Rectal smooth muscle tissue (tissue), 1 donor: ENCODE measurements around the gene DLGAP1.

Source experiments
- H3K27ac ChIP-seq: one replicate; pipeline ENCODE4 v1.7.0; 2013; ENCODE audit warnings: low read depth, low read length, inconsistent platforms
- H3K27me3 ChIP-seq: one replicate; pipeline ENCODE4 v1.7.0; 2013; ENCODE audit warnings: low read length; ENCODE audit not compliant: control insufficient read depth, insufficient read depth
- H3K36me3 ChIP-seq: one replicate; pipeline ENCODE4 v1.7.0; 2013; ENCODE audit warnings: low read length; ENCODE audit not compliant: control insufficient read depth, insufficient read depth
- H3K4me1 ChIP-seq: one replicate; pipeline ENCODE4 v1.7.0; 2013; ENCODE audit warnings: low read length; ENCODE audit not compliant: control insufficient read depth, insufficient read depth
- H3K4me3 ChIP-seq: one replicate; pipeline ENCODE4 v1.7.0; 2013; ENCODE audit warnings: low read length
- H3K9ac ChIP-seq: one replicate; pipeline ENCODE4 v1.7.0; 2013; ENCODE audit warnings: low read length

DLGAP1 gene

DNA sequence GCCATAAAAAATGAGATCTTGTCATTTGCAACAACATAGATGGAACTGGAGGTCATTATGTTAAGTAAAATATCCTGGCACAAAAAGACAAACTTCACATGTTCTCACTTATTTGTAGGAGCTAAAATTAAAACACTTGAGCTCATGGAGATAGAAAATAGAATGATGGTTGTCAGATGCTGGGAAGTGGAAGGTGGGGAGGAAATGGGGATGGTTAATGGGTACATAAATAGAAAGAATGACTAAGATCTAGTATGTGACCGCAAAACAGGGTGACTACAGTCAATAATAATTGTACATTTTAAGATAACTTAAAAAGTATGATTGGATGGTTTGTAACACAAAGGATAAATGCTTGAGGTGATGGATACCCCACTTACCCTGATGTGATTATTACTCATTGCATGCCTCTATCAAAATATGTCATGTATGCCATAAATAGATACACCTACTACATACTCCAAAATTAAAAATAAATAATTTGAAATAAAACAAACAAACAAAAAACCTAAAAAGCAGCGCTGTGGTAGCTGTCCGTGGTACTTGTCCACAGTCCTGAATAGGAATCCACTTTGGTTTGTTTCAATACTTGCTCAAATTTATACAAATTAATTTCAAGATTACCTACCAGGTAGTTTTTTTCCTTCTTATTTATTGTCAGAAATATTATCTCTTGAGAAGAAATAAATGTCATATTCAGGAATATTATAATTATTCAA lies 224.5 kb downstream of the DLGAP1 start:
- H3K36me3 ChIP-seq = no peaks in the 10 kb centered on the region
- H3K4me1 ChIP-seq = no peaks in the 10 kb centered on the region
- no peak overlapping the region for H3K9ac ChIP-seq
- no peaks in the 10 kb centered on the region for H3K27me3 ChIP-seq
- no peak overlapping the region for H3K4me3 ChIP-seq
- H3K27ac ChIP-seq = no peak overlapping the region

DNA sequence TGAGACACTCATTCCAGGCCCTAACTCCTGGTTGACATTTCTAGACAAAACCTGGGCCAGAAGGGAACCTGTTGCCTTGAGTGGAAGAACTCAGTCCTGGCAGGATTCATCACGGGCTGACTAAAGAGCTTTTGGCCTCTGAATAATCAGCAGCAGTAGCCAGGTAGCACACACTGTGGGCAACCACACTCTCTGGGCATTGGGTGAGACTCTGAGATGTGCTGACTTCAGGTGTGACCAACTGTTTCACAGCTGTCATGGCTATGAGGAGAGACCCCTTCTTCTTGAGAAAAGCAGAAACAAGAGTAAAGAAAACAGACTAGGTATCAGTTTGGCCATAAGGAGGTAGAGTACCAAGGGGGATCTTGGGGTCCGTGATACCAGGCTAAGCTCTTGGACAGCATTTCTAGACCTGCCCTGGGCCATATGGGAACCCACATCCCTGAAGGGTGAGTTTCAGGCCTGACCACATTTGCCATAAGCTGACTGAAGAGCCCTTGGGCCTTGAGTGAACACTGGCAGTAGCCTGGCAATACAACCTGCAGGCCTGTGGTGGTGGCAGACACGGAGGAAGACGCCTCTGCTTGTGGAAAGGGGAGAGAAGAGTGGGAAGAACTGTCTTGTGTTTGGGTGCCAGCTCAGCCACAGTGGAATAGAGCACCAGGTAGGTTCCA lies 230.9 kb downstream of the DLGAP1 start:
- no peak overlapping the region for H3K9ac ChIP-seq
- H3K4me1 ChIP-seq = no peaks in the 10 kb centered on the region
- no peak overlapping the region for H3K4me3 ChIP-seq
- no peak overlapping the region for H3K27ac ChIP-seq
- no peaks in the 10 kb centered on the region for H3K36me3 ChIP-seq
- no peaks in the 10 kb centered on the region for H3K27me3 ChIP-seq

DNA sequence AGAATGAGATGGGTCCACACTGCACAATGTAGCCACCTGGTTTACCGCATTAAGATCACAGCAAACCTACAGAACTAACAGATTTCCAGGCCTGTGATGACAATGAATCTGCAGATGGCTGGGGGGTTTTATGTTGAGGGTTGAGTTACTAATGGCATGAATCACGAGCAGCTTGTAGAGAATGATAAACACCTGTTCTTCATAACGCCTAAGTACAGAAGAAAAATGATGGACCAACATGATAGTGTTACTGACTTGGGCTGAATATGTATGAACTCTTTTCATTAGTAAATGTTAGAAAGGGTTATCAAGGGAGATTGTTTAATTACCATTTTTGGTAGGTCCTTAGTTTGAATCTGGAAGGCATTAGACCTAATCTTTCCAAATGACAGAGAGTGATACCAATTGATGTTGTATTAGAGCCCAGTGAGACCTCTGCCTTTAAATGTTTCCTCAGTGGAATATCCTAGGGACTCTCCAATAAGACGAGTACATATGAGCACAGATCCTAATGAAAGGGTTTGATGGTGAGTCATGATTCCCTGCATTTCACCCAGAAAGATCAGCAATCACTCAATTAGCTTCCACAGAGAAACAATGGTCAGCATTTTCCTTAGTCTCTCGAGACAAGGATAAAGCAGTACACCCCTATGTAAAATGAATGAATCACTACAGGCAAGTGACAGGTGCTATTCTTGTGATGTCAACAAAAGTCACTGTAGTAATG lies 243.8 kb downstream of the DLGAP1 start:
- Histone ChIP-seq H3K36me3 (no peaks in the 10 kb centered on the region), H3K27me3 (no peaks in the 10 kb centered on the region), H3K9ac (no peak overlapping the region), H3K4me3 (no peak overlapping the region), H3K4me1 (no peaks in the 10 kb centered on the region), H3K27ac (no peak overlapping the region)

DNA sequence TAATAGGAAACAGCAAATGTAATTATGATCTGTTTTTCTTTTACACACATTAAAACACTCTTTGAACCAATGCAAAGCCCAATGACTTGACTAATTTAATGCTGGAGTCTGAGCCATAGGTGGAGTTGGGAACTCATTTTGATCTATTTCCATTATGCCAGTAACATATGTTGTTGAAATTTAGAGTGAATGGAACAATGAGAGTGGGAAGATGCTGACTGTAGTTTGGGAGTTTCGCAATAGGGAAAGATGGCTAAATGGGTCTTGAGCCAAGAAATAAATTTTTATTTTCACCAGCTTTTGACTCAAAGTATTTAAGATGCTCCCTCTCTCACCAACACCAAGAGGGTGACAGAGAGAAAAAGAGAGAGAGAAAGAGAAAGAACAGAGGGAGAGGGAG lies 246.7 kb downstream of the DLGAP1 start:
- Histone ChIP-seq H3K4me3 (no peak overlapping the region), H3K27ac (no peak overlapping the region), H3K27me3 (no peaks in the 10 kb centered on the region), H3K4me1 (no peaks in the 10 kb centered on the region), H3K9ac (no peak overlapping the region), H3K36me3 (no peaks in the 10 kb centered on the region)

DNA sequence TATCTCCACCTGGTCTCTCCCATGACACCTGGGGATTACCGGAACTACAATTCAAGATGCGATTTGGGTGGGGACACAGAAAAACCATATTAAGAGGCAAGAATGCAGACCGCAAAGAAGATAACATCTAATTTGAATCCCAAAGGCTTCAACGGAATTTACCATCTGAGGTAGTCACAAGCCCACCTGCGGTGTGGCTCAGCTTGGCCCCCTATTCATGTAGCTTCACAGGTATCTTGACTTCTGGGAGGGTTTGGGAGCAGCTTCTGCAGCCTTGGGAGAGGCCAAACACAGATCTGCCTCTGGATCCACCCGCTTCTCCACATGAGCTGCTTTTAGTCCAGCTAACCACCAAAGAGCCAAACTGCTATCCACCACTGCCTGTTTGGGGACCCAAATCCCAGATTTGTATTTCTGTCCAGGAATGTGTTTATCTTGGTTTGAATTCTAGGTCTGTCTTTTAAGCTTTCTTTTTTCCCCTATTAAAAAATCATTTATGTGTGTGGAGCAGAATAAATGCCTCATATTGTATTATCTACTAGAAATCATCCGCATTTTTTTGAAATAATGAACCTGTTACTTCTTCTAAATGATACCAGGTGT lies 247.6 kb downstream of the DLGAP1 start:
- H3K36me3 ChIP-seq = no peaks in the 10 kb centered on the region
- H3K27ac ChIP-seq = no peak overlapping the region
- H3K9ac ChIP-seq = no peak overlapping the region
- no peak overlapping the region for H3K4me3 ChIP-seq
- H3K27me3 ChIP-seq = no peaks in the 10 kb centered on the region
- no peaks in the 10 kb centered on the region for H3K4me1 ChIP-seq

DNA sequence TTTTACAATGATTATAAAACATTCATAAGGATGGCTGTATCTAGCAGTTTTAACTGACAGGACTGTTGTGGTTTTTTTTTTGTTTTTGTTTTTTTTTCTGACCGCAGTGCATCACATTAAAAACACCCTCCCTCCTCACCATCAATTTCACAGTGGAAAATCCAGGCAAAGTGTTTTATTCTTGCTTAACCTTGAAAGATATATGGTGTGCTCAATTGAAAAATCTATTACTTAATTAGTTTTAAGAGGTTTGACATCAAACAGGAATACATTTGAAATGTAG lies 250.7 kb downstream of the DLGAP1 start:
- Histone ChIP-seq H3K27ac (no peak overlapping the region), H3K9ac (no peak overlapping the region), H3K4me3 (no peak overlapping the region), H3K27me3 (no peaks in the 10 kb centered on the region), H3K4me1 (no peaks in the 10 kb centered on the region), H3K36me3 (no peaks in the 10 kb centered on the region)

DNA sequence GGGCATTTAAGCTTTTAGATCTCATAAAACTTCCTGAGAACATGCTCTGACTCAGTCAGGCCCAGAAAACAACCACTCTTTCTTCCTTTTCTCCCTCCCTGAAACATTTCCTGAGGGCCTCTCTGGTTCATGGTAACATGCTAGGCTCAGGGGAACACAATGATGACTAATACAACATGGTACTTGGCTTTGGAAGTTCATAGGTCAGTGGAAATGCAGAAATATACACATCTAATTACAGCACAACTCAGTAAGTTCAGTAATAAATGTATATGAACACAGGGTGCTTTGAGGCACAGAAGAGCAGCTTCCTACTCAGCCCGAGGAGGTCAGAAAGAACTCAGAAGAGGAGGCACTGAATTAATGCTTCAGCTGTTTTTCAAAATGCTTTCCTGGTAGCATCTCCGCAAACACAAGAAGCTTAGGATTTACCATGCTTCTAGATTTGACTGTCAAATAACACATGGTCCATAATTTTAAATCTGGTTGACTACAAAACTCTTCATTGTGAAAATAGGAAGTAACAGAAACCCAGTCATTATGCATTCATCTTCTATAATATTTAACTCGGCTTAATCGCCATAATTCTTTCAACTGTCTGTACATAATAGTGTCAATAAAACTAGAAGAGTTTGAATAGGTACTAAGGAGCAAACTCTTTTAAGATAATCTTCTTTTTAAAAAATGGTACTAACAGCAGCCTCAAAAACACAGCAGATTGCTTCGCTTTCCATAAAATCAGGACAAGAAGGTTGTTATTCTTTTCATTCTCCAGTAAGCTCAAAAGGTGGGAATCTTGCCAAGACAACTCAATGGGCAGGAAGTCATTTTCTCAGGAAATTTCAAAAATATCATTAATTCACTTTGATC lies 251.3 kb downstream of the DLGAP1 start:
- Histone ChIP-seq H3K4me1 (no peaks in the 10 kb centered on the region), H3K36me3 (no peaks in the 10 kb centered on the region), H3K27me3 (no peaks in the 10 kb centered on the region)

DNA sequence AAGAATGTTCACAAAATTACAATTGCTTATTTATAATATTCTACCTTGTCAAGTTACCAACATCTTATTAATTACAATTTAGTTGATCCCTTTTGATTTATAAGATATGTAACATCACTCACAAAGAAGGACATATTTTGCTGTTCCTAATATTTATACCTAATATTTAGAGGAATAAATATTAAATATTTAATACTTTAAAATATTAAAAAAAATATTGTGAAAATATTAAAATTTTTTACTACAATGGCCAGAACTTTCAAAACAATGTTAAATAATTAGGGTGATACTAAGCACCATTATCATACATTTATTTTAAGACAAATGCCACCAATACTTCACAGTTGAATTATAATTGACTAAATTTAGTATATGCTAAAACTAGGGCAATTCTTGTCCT lies 254.7 kb downstream of the DLGAP1 start:
- Histone ChIP-seq H3K36me3 (no peaks in the 10 kb centered on the region), H3K27me3 (no peaks in the 10 kb centered on the region), H3K4me1 (no peaks in the 10 kb centered on the region), H3K9ac (no peak overlapping the region), H3K4me3 (no peak overlapping the region), H3K27ac (no peak overlapping the region)

More for the DNA sequence above, 251.3 kb downstream of the DLGAP1 start:
- Histone ChIP-seq H3K4me3 (no peak overlapping the region), H3K27ac (no peak overlapping the region), H3K9ac (no peak overlapping the region)

DNA sequence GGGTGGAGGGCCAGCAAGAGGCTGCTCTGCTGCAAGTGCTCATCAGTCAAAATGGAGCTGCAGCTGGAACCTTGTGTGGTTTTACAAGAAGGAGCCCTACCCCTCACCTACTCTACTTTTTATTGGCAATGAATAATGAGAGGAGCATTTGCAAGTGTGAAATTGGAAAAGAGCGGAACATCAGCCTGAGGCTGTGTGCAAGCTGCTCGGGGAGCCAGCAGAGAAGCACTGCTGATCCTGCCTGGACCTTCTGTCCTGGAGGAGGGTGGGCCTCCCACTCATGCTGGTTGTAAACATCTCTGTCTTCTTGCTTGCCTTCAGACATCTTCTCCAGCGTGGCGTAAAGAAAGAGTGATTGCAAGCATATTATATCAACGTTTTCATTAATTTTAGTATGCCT lies 256.2 kb downstream of the DLGAP1 start:
- Histone ChIP-seq H3K9ac (no peak overlapping the region), H3K27me3 (no peaks in the 10 kb centered on the region), H3K4me1 (no peaks in the 10 kb centered on the region), H3K36me3 (no peaks in the 10 kb centered on the region), H3K4me3 (no peak overlapping the region), H3K27ac (no peak overlapping the region)

DNA sequence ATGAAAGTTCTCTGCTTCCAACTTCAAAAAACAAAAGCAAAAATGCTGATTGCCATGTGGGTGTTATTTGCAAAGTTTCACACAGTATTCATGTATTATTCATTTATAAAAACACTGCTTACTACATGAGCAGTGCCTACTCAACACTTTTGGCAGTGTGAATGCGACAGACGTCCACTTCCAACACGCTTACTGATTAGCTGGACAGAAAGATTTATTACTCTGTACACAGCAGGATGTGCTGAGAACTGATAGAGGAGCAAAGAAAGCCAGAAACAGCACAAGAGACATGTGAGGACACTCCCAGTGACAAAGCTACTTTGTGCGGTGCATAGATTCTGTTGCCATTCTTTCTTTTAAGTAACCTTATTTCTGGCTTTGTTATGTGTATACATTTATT lies 258.8 kb downstream of the DLGAP1 start:
- Histone ChIP-seq H3K36me3 (no peaks in the 10 kb centered on the region), H3K4me3 (no peak overlapping the region), H3K9ac (no peak overlapping the region), H3K4me1 (no peaks in the 10 kb centered on the region), H3K27ac (no peak overlapping the region), H3K27me3 (no peaks in the 10 kb centered on the region)

DNA sequence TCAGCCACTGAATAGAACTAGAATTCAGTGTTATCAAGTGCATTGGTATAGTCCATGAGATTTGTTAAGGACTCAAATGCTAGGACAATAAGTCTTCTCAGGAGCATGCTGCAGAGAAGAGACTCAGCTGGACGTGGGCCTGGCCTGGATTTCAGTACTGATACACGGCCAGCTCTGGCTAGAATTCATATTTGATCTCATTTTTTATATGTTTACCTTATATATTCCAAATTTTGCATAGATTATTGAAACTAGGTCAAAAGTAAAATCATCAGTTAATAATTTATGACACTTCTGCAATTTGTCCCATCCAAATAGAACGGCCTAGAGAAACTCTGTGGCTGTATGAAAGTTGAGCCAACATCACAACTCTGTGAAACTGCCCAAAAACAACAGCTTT lies 262.0 kb downstream of the DLGAP1 start:
- H3K36me3 ChIP-seq = no peaks in the 10 kb centered on the region
- no peaks in the 10 kb centered on the region for H3K4me1 ChIP-seq
- H3K27me3 ChIP-seq = no peaks in the 10 kb centered on the region
- no peak overlapping the region for H3K4me3 ChIP-seq
- H3K9ac ChIP-seq = no peak overlapping the region
- H3K27ac ChIP-seq = no peak overlapping the region
